ENCODE measurements around the gene KLK8. TPM values are rescaled to one million over a fixed set of nuclear protein-coding genes. Genes with fewer than 3 reads are reported as not detected.

The KLK8 gene
- total RNA-seq, 1 donor from 2014 or later: not detected

DNA sequence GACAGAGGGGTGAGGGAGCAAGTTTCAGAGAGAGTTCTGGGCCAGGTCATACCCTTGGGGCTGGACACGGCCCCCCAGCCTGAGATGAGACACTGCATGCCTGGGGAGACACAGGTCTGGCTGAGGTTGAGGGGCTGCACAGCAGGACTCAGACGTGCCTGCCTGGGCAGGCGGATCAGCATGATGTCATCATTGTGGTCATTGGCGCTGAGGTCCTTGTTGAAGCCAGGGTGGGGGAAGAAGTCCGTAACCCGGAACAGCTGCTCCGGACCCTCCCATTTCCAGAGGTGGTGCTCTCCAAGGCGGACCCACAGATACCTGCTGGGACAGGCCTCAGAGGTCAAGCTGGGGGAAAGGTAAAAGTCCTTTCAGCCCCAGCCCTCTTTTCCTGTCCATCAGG, 5.0 kb upstream of the KLK8 start:
- Mint-ChIP-seq H3K27me3 (ENCODE audit: unreplicated experiment) (no peaks in the 10 kb centered on the region), H3K4me3 (ENCODE audit: unreplicated experiment) (no peak overlapping the region), H3K36me3 (ENCODE audit: unreplicated experiment) (no peaks in the 10 kb centered on the region), H3K4me1 (ENCODE audit: unreplicated experiment) (no peaks in the 10 kb centered on the region), H3K27ac (ENCODE audit: unreplicated experiment) (no peak overlapping the region), H3K9me3 (ENCODE audit: unreplicated experiment) (no peaks in the 10 kb centered on the region)
- DNase-seq (ENCODE audit: extremely low spot score, unreplicated experiment): no peak
- TF ChIP-seq, protein P1, sequence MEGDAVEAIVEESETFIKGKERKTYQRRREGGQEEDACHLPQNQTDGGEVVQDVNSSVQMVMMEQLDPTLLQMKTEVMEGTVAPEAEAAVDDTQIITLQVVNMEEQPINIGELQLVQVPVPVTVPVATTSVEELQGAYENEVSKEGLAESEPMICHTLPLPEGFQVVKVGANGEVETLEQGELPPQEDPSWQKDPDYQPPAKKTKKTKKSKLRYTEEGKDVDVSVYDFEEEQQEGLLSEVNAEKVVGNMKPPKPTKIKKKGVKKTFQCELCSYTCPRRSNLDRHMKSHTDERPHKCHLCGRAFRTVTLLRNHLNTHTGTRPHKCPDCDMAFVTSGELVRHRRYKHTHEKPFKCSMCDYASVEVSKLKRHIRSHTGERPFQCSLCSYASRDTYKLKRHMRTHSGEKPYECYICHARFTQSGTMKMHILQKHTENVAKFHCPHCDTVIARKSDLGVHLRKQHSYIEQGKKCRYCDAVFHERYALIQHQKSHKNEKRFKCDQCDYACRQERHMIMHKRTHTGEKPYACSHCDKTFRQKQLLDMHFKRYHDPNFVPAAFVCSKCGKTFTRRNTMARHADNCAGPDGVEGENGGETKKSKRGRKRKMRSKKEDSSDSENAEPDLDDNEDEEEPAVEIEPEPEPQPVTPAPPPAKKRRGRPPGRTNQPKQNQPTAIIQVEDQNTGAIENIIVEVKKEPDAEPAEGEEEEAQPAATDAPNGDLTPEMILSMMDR (IDR thresholded peaks at IDR 0.05): no peak

DNA sequence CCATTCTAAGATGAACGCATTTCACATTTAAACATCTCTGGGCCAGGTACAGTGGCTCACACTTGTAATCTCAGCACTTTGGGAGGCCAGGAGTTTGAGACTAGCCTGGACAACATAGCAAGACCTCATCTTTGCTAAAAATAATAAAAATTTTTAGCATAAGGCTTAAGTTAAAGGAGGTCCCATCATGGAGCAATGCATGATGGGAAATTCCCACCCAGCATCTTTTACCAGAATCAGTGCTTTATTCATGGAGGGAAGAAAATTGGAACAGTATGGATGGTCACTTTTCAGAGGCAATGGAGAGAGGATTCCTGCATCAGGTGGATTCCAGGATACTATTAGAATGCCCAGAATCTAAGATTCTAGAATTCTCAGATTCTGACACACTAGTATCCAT, 3.8 kb upstream of the KLK8 start:
- Mint-ChIP-seq H3K4me1 (ENCODE audit: unreplicated experiment) (no peaks in the 10 kb centered on the region), H3K9me3 (ENCODE audit: unreplicated experiment) (no peaks in the 10 kb centered on the region), H3K4me3 (ENCODE audit: unreplicated experiment) (no peak overlapping the region), H3K27ac (ENCODE audit: unreplicated experiment) (no peak overlapping the region), H3K36me3 (ENCODE audit: unreplicated experiment) (no peaks in the 10 kb centered on the region), H3K27me3 (ENCODE audit: unreplicated experiment) (no peaks in the 10 kb centered on the region)
- no peak for DNase-seq (ENCODE audit: extremely low spot score, unreplicated experiment)
- TF ChIP-seq, protein P1 (IDR thresholded peaks at IDR 0.05): no peak

DNA sequence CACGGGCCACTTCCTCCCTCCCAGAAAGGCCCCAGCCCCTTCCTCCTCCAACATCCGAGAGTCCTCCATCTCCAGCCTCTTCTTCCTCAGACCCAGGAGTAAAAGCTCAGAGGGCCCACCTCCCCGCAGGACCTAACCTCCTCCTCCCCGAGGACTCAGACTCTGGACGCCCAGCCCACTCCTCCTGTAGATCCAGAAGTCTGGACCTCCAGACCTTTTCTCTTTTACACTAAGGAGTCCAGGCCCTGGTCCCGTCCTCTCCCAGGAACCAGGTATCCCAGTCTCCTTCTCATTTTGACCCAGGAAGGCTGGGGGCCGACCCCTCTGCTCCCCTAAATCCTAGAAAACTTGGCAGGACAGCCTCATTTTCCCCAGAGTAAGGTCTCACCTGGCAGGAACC, 1.9 kb upstream of the KLK8 start:
- Mint-ChIP-seq H3K9me3 (ENCODE audit: unreplicated experiment) (peaks cover 2% of the 10 kb centered on the region), H3K4me1 (ENCODE audit: unreplicated experiment) (no peaks in the 10 kb centered on the region), H3K4me3 (ENCODE audit: unreplicated experiment) (no peak overlapping the region), H3K27me3 (ENCODE audit: unreplicated experiment) (no peaks in the 10 kb centered on the region), H3K36me3 (ENCODE audit: unreplicated experiment) (no peaks in the 10 kb centered on the region), H3K27ac (ENCODE audit: unreplicated experiment) (no peak overlapping the region)
- no peak for DNase-seq (ENCODE audit: extremely low spot score, unreplicated experiment)
- TF ChIP-seq, protein P1 (IDR thresholded peaks at IDR 0.05): no peak

DNA sequence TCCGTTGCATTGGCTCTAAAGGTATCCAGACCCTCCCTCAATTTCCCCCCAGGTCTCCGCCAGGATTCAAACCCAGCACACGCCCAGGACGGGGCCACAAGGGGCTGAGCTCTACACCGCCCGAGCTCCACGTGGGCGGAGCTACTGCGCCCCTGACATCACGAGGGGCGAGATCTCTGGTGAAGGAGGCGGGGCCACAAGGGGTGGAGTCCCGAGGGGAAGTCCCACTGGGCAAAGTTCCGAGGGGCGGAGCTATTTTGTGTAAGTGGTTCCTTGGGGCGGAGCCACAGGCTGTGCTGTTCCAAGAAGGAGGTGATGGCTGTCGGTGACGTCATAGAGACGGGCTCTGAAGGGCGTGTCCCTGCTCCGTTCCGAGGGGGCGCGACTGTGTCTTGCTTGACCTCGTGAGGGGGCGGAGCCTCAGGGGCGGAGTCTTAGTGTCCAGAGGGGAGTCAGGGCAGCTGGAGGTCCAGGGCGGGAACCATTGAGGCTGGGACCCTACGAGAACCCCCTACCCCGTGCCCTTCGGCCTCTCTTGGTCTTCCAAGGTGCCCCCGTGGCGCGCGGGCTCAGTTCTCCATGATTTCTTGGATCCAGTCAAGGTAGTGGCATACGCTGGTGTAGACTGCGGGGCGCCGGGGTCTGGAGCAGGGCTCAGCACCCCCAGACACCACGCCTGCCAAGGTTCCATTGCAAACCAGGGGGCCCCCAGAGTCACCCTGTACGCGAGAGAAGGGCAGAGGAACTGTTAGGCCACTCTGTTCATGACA, 1.3 kb upstream of the KLK8 start:
- TF ChIP-seq, protein P1 (IDR thresholded peaks at IDR 0.05): no peak
- H3K9me3 Mint-ChIP-seq (ENCODE audit: unreplicated experiment): peaks cover 5% of the 10 kb centered on the region
- H3K4me1 Mint-ChIP-seq (ENCODE audit: unreplicated experiment): no peaks in the 10 kb centered on the region
- no peak for DNase-seq (ENCODE audit: extremely low spot score, unreplicated experiment)
- no peaks in the 10 kb centered on the region for H3K27me3 Mint-ChIP-seq (ENCODE audit: unreplicated experiment)
- H3K4me3 Mint-ChIP-seq (ENCODE audit: unreplicated experiment): no peak overlapping the region
- no peak overlapping the region for H3K27ac Mint-ChIP-seq (ENCODE audit: unreplicated experiment)
- no peaks in the 10 kb centered on the region for H3K36me3 Mint-ChIP-seq (ENCODE audit: unreplicated experiment)

DNA sequence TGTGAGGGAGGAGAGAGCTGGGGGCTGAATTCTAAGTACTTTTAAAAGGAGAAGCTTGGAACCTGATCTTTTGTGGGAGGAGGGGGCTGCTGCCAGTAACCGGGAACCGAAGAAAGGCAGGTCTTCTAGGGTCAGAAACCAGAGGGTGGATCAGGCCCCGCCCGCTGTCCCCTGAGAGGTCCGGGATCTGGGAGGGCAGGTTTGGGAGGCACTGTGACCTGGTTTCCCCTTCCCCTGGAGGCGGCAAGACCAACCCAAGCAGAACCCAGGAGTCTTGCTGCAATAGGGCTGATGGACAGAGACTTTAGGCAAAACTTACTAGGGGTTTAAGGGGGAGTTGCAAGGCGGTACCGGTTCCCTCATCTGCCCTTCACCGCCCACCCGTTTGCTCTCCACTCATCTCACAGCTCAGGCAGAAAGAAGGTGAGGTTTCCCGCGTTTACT, 707 bp upstream of the KLK8 start:
- Mint-ChIP-seq H3K27me3 (ENCODE audit: unreplicated experiment) (no peaks in the 10 kb centered on the region), H3K9me3 (ENCODE audit: unreplicated experiment) (peaks cover 5% of the 10 kb centered on the region), H3K36me3 (ENCODE audit: unreplicated experiment) (no peaks in the 10 kb centered on the region), H3K4me3 (ENCODE audit: unreplicated experiment) (no peak overlapping the region), H3K27ac (ENCODE audit: unreplicated experiment) (no peak overlapping the region), H3K4me1 (ENCODE audit: unreplicated experiment) (no peaks in the 10 kb centered on the region)
- TF ChIP-seq, protein P1 (IDR thresholded peaks at IDR 0.05): no peak
- DNase-seq (ENCODE audit: extremely low spot score, unreplicated experiment): no peak

Measured in osteocyte (in vitro differentiated cells).